ENCODE measurements around the gene APOF.
"Not testable (repeated sequence)": the region's sequence is repeated elsewhere in the genome, so short reads cannot be mapped to it uniquely, and the experiment has no call there.

Gene APOF

DNA sequence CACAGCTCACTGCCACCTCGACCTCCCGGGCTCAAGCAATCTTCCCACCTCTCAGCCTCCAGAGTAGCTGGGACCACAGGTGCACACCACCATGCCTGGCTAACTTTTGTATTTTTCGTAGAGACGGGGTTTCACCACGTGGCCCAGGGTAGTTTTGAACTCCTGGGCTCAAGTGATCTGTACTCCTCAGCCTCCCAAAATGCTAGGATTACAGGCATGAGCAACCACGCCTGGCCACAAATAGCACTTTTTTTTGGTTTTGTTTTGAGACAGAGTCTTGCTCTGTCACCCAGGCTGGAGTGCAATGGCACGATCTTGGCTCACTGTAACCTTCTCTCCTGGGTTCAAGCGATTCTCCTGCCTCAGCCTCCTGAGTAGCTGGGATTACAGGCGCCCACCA is 15.4 kb downstream of the APOF start:
- H3K27ac Mint-ChIP-seq, ATAC-seq, DNase-seq, H3K4me3 Mint-ChIP-seq, H3K4me1 Mint-ChIP-seq, H3K27me3 Mint-ChIP-seq, H3K9me3 Mint-ChIP-seq: not testable (repeated sequence)
- peaks cover 23% of the 10 kb centered on the region for H3K36me3 Mint-ChIP-seq (ENCODE audit: low read depth)

GRCh38 chr12:56346675-56347074 is 16.0 kb downstream of the APOF start:
- peak; percentile 51 for ATAC-seq
- DNase-seq: no peak
- Mint-ChIP-seq H3K4me1 (no peaks in the 10 kb centered on the region), H3K27ac (no peak overlapping the region), H3K9me3 (no peaks in the 10 kb centered on the region), H3K27me3 (no peaks in the 10 kb centered on the region), H3K4me3 (no peak overlapping the region), H3K36me3 (ENCODE audit: low read depth) (peaks cover 23% of the 10 kb centered on the region)

DNA sequence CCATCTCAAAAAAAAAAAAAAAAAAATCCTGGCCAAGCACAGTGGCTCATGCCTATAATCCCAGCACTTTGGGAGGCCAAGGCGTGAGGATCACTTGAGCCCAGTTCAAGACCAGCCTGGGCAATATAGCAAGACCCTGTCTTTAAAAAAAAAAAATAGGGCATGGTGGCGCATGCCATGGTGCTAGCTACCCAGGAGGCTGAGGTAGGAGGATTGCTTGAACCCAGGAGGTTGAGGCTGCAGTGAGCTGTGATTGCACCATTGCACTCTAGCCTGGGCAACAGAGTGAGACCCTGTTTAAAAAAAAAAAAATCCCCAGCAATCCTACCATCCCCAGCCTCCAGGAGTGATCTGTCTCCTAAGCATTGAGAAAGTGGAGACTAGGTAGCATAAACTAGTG is 20.4 kb downstream of the APOF start:
- H3K27me3 Mint-ChIP-seq, H3K27ac Mint-ChIP-seq, H3K4me3 Mint-ChIP-seq, ATAC-seq, H3K9me3 Mint-ChIP-seq, DNase-seq: not testable (repeated sequence)
- Mint-ChIP-seq H3K36me3 (ENCODE audit: low read depth) (peaks cover 30% of the 10 kb centered on the region), H3K4me1 (peaks cover 31% of the 10 kb centered on the region)

GRCh38 chr12:56341616-56342015 is 21.0 kb downstream of the APOF start:
- Mint-ChIP-seq H3K27ac (no peak overlapping the region), H3K36me3 (ENCODE audit: low read depth) (peaks cover 25% of the 10 kb centered on the region), H3K4me3 (no peak overlapping the region), H3K9me3 (no peaks in the 10 kb centered on the region), H3K27me3 (no peaks in the 10 kb centered on the region), H3K4me1 (peaks cover 38% of the 10 kb centered on the region)
- DNase-seq (no peak), ATAC-seq (no peak)

GRCh38 chr12:56339158-56339422 is 23.6 kb downstream of the APOF start:
- peak overlapping the region; percentile 90 for H3K4me3 Mint-ChIP-seq
- H3K4me1 Mint-ChIP-seq: peaks cover 47% of the 10 kb centered on the region
- DNase-seq (no peak), ATAC-seq (no peak)
- H3K9me3 Mint-ChIP-seq: no peaks in the 10 kb centered on the region
- peaks cover 23% of the 10 kb centered on the region for H3K36me3 Mint-ChIP-seq (ENCODE audit: low read depth)
- no peaks in the 10 kb centered on the region for H3K27me3 Mint-ChIP-seq
- H3K27ac Mint-ChIP-seq: peak overlapping the region; percentile 97

GRCh38 chr12:56338308-56339157 is 24.1 kb downstream of the APOF start, which contains the start of gene IL23A:
Gene IL23A (plus strand): TSS chr12:56338884. CDS start chr12:56339045, 161 bp downstream.
- Mint-ChIP-seq H3K36me3 (ENCODE audit: low read depth) (peaks cover 27% of the 10 kb centered on the region), H3K4me3 (peak within 1 kb of the TSS; percentile 90), H3K9me3 (no peaks in the 10 kb centered on the region), H3K27ac (peak within 1 kb of the TSS; percentile 97), H3K4me1 (peaks cover 53% of the 10 kb centered on the region), H3K27me3 (peaks cover 2% of the 10 kb centered on the region)
- DNase-seq: peak; percentile 86
- peak; percentile 88 for ATAC-seq

- H3K4me3 Mint-ChIP-seq: peak overlapping the region; percentile 90
- peaks cover 24% of the 10 kb centered on the region for H3K36me3 Mint-ChIP-seq (ENCODE audit: low read depth)
- ATAC-seq (no peak), DNase-seq (peak; percentile 31)
- peak overlapping the region; percentile 97 for H3K27ac Mint-ChIP-seq
- H3K4me1 Mint-ChIP-seq: peaks cover 60% of the 10 kb centered on the region
- no peaks in the 10 kb centered on the region for H3K9me3 Mint-ChIP-seq
- peaks cover 2% of the 10 kb centered on the region for H3K27me3 Mint-ChIP-seq
Measured at GRCh38 chr12:56337753-56338251, 24.9 kb downstream of the APOF start.

DNA sequence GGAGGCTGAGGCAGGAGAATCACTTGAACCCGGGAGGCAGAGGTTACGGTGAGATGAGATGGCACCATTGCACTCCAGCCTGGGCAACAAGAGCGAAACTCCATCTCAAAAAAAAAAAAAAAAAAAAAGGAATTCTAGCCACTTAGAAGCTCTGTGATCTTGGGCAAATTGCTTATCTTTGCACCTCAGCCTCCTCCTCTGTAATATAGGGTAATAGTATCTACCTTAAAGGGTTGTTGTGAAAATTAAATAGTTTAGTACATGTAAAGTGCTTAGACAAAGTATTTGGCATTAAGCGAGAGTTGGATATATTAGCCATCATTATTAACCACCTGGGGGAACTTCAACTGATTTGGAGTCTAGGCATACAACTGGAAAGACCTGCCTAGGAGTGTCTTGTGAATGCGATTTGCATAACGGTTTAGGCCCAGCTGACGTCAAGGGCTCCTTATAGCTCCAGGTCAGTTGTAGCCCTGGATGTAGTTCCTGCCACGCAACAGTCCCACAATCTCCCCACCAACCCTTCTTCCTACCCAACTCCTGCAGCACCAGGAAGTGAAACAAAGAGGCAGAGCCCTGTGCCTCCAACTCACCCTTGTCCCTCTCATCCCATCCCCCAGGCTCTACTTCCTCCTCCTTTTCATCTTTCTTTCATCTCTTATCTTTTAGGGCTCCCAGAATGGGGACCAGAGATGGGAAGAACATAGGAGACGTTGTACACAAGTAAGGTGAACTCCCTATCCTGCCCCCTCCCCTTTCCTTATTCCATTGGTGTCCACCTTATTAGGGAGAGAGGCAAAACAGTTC is 26.1 kb downstream of the APOF start:
- no peak for ATAC-seq
- Mint-ChIP-seq H3K4me1 (peaks cover 67% of the 10 kb centered on the region), H3K27me3 (peaks cover 2% of the 10 kb centered on the region), H3K27ac (peak overlapping the region; percentile 70), H3K4me3 (no peak overlapping the region), H3K36me3 (ENCODE audit: low read depth) (peaks cover 26% of the 10 kb centered on the region), H3K9me3 (no peaks in the 10 kb centered on the region)
- DNase-seq: no peak

DNA sequence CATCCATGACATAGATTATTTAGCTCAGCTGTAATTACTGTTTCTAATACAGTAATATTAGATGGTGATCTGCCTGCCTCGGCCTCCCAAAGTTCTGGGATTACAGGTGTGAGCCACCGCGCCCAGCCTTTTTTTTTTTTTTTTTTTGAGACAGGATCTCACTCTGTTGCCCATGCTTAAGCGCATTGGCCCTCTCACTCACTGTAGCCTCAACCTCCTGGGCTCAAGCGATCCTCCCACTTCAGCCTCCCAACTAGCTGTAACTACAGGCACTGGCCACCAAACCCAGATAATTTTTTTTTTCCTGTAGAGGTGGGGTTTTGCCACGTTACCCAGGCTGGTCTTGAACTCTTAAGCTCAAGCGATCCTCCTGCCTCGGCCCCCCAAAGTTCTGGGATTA is 27.1 kb downstream of the APOF start:
- H3K27ac Mint-ChIP-seq, ATAC-seq, H3K27me3 Mint-ChIP-seq, H3K9me3 Mint-ChIP-seq, H3K4me3 Mint-ChIP-seq, DNase-seq: not testable (repeated sequence)
- H3K36me3 Mint-ChIP-seq (ENCODE audit: low read depth): peaks cover 26% of the 10 kb centered on the region
- peaks cover 66% of the 10 kb centered on the region for H3K4me1 Mint-ChIP-seq

DNA sequence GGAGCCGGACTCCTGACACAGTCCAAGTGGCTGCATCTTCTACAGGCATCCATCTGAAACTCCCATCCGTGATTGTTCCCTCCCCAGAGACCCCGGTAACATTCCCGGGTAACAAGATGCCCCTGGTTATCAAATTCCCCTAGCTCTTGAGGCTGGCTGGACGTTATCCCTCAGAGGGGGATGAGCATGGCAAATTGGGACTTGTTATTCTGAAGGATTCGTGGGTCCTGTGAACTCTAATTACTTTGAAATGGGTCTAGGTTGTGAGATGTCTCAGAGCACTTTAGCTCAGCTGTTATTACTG is 28.2 kb downstream of the APOF start:
- H3K27me3 Mint-ChIP-seq: peaks cover 2% of the 10 kb centered on the region
- ATAC-seq (no peak), DNase-seq (no peak)

GRCh38 chr12:56333679-56334489 is 28.8 kb downstream of the APOF start, which contains the start of gene PAN2:
Gene PAN2 (minus strand): TSS chr12:56334000. CDS start chr12:56333094, 906 bp downstream.
- Mint-ChIP-seq H3K36me3 (ENCODE audit: low read depth) (peaks cover 12% of the 10 kb centered on the region), H3K27me3 (peaks cover 2% of the 10 kb centered on the region), H3K4me3 (peak within 1 kb of the TSS; percentile 96), H3K9me3 (no peaks in the 10 kb centered on the region), H3K4me1 (peaks cover 51% of the 10 kb centered on the region), H3K27ac (peak within 1 kb of the TSS; percentile 100)
- DNase-seq (peak; percentile 92), ATAC-seq (peak; percentile 85)

More for the DNA sequence above, 28.2 kb downstream of the APOF start:
- no peaks in the 10 kb centered on the region for H3K9me3 Mint-ChIP-seq
- peaks cover 18% of the 10 kb centered on the region for H3K36me3 Mint-ChIP-seq (ENCODE audit: low read depth)
- peak overlapping the region; percentile 96 for H3K4me3 Mint-ChIP-seq
- H3K27ac Mint-ChIP-seq: peak overlapping the region; percentile 100
- peaks cover 57% of the 10 kb centered on the region for H3K4me1 Mint-ChIP-seq

DNA sequence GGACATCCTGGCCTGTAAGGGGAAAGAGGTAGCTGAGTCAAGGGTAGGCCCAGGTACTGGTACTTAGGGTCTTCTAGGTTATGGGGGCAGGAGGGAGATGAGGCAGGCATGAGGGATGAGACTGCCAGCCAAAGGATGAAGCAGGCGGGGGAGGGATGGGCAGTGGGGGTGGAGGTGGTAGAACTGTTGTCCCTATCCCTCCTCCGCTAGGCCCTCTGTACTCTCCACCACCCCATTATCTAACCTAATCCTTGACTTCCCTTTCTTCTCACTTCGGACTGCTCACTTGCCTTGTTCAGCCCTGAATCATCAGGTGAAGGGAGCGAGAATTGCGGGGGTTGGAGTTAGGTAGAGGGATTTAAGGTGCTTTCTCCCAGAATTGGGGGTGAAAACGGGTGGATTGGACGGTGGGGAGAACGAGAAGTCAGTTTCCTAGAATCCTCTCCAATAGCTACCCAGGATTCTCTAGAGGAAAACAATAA is 29.4 kb downstream of the APOF start:
- H3K9me3 Mint-ChIP-seq: no peaks in the 10 kb centered on the region
- no peak for DNase-seq
- peaks cover 9% of the 10 kb centered on the region for H3K36me3 Mint-ChIP-seq (ENCODE audit: low read depth)
- H3K27me3 Mint-ChIP-seq: peaks cover 2% of the 10 kb centered on the region
- peak; percentile 8 for ATAC-seq
- peak overlapping the region; percentile 100 for H3K27ac Mint-ChIP-seq
- peak overlapping the region; percentile 96 for H3K4me3 Mint-ChIP-seq
- H3K4me1 Mint-ChIP-seq: peaks cover 46% of the 10 kb centered on the region

- Mint-ChIP-seq H3K4me1 (peaks cover 40% of the 10 kb centered on the region), H3K27ac (peak overlapping the region; percentile 100)
Measured at GRCh38 chr12:56332512-56333196, 30.0 kb downstream of the APOF start.

More at GRCh38 chr12:56332512-56333196, 30.0 kb downstream of the APOF start:
- DNase-seq (no peak), ATAC-seq (no peak)
- Mint-ChIP-seq H3K36me3 (ENCODE audit: low read depth) (peaks cover 9% of the 10 kb centered on the region), H3K27me3 (peaks cover 2% of the 10 kb centered on the region), H3K4me3 (peak overlapping the region; percentile 96), H3K9me3 (no peaks in the 10 kb centered on the region)

Measured in activated naive CD8-positive, alpha-beta T cell treated with anti-CD3 and anti-CD28 coated beads, Interleukin-2, amount 50 U/mL, for 24 hours (primary cell).